ENCODE results near the gene RANBP10. TPM values are rescaled to one million over a fixed set of nuclear protein-coding genes. Genes with fewer than 3 reads are reported as not detected.
A peak's percentile ranks its signal among the peaks of the same experiment; 100 is the strongest.

Gene RANBP10
- total and polyA plus RNA-seq, 2 of the 13 experiments (the other 11 are each of a cell fraction or from before 2014, with no cell fraction given): 9.2 to 22.7 TPM

- 0 out of 2 replicates have a peak, but pooled peaks have one; percentile 64 for TF ChIP-seq STAT6 (CRISPR knock-in tag; IDR thresholded peaks at IDR 0.05; ENCODE audit: borderline replicate concordance)
- no peak for TF ChIP-seq ZNF549 (CRISPR knock-in tag; IDR thresholded peaks at IDR 0.05)
- TF ChIP-seq ZNF225 (CRISPR knock-in tag; IDR thresholded peaks at IDR 0.05): no peak
- TF ChIP-seq NFE2L1 (CRISPR knock-in tag; IDR thresholded peaks at IDR 0.05; ENCODE audit: borderline replicate concordance): no peak
- TF ChIP-seq SRF (IDR thresholded peaks at IDR 0.05; ENCODE audit: low read depth, low read length): no peak
- peak; percentile 52; the same call in 1 of the 2 replicates for TF ChIP-seq FOXK2 (IDR thresholded peaks at IDR 0.05)
- TF ChIP-seq, protein P1, sequence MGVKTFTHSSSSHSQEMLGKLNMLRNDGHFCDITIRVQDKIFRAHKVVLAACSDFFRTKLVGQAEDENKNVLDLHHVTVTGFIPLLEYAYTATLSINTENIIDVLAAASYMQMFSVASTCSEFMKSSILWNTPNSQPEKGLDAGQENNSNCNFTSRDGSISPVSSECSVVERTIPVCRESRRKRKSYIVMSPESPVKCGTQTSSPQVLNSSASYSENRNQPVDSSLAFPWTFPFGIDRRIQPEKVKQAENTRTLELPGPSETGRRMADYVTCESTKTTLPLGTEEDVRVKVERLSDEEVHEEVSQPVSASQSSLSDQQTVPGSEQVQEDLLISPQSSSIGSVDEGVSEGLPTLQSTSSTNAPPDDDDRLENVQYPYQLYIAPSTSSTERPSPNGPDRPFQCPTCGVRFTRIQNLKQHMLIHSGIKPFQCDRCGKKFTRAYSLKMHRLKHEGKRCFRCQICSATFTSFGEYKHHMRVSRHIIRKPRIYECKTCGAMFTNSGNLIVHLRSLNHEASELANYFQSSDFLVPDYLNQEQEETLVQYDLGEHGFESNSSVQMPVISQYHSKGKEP (CRISPR knock-in tag; IDR thresholded peaks at IDR 0.05): no peak
- peak; percentile 26; the same call in 1 of the 2 replicates for TF ChIP-seq THRA (CRISPR knock-in tag; IDR thresholded peaks at IDR 0.05; ENCODE audit: borderline replicate concordance)
- 0 out of 2 replicates have a peak, but pooled peaks have one; percentile 63 for TF ChIP-seq ZNF547 (CRISPR knock-in tag; IDR thresholded peaks at IDR 0.05)
- peak; percentile 35; the same call in 1 of the 2 replicates for TF ChIP-seq FOXO1 (CRISPR knock-in tag; IDR thresholded peaks at IDR 0.05)
- TF ChIP-seq BATF2 (CRISPR knock-in tag; IDR thresholded peaks at IDR 0.05): no peak
These were observed 80.0 kb downstream of the RANBP10 start (continued) for GRCh38 chr16:67726106-67727034.

Measured in HepG2 (cell line).